ENCODE data around the gene PCNX1. TPM values are rescaled to one million over a fixed set of nuclear protein-coding genes. Genes with fewer than 3 reads are reported as not detected.

PCNX1 gene
- total RNA-seq, 1 donor from 2014 or later = 62.5 TPM

- Mint-ChIP-seq H3K36me3 (ENCODE audit: unreplicated experiment) (peaks cover 4% of the 10 kb centered on the region), H3K9me3 (ENCODE audit: unreplicated experiment) (no peaks in the 10 kb centered on the region), H3K27me3 (ENCODE audit: unreplicated experiment) (no peaks in the 10 kb centered on the region), H3K4me1 (ENCODE audit: low read depth, unreplicated experiment) (peaks cover 5% of the 10 kb centered on the region), H3K27ac (ENCODE audit: unreplicated experiment) (no peak overlapping the region), H3K4me3 (ENCODE audit: unreplicated experiment) (no peak overlapping the region)
- TF ChIP-seq CTCF (IDR thresholded peaks at IDR 0.05; ENCODE audit: partially characterized antibody, unreplicated experiment) = no peak
- no peak for DNase-seq
These were observed 14.4 kb downstream of the PCNX1 start for GRCh38 chr14:70921669-70922068.

DNA sequence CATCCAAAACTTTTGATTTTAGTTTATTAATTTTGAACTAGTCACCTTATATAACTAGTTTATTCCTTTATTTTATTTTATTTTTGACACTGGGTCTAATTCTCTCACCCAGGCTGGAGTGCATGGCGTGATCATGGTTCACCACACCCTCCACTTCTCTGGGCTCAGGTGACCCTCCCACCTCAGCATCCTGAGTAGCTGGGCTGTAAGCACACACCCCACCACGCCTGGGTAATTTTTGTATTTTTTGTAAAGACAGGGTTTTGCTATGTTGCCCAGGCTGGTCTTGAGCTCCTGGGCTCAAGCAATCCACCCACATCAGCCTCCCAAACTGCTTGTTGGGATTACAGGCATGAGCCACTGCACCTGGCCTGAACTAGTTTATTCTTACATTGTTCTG lies 17.3 kb downstream of the PCNX1 start:
- H3K36me3 Mint-ChIP-seq (ENCODE audit: unreplicated experiment) = no peaks in the 10 kb centered on the region
- TF ChIP-seq CTCF (IDR thresholded peaks at IDR 0.05; ENCODE audit: partially characterized antibody, unreplicated experiment) = no peak
- no peaks in the 10 kb centered on the region for H3K27me3 Mint-ChIP-seq (ENCODE audit: unreplicated experiment)
- no peaks in the 10 kb centered on the region for H3K9me3 Mint-ChIP-seq (ENCODE audit: unreplicated experiment)
- no peak overlapping the region for H3K4me3 Mint-ChIP-seq (ENCODE audit: unreplicated experiment)
- no peak overlapping the region for H3K27ac Mint-ChIP-seq (ENCODE audit: unreplicated experiment)
- H3K4me1 Mint-ChIP-seq (ENCODE audit: low read depth, unreplicated experiment) = peaks cover 6% of the 10 kb centered on the region
- no peak for DNase-seq

DNA sequence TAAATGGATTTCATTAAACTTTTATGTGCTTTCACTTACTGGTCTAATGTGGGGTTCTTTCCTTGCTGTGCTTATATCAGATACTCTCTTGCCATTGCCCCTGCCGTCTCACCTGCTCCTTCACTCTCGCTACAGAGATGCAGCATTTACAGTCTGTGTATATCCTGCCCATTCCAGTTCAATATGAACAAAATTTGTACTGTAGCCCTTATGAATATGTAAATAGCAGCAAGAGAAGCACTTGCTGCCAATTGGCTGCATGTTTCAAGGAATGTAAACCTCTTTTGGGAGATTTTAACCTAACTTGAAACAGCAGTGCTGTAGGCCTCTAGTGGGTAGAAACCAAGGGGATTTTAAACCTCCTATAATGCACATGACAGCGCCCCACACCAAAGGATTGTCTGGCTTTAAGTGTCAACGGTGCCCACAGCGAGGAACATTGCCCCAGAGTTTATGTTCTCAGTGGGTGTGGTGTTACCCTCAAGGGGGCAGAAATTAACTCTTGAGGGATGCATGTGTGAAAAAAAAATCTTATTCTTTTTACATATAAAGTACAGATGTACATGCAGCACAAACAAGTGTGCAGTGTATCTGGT lies 19.1 kb downstream of the PCNX1 start:
- no peak overlapping the region for H3K27ac Mint-ChIP-seq (ENCODE audit: unreplicated experiment)
- no peaks in the 10 kb centered on the region for H3K9me3 Mint-ChIP-seq (ENCODE audit: unreplicated experiment)
- H3K4me1 Mint-ChIP-seq (ENCODE audit: low read depth, unreplicated experiment) = peaks cover 12% of the 10 kb centered on the region
- no peak for TF ChIP-seq CTCF (IDR thresholded peaks at IDR 0.05; ENCODE audit: partially characterized antibody, unreplicated experiment)
- DNase-seq = no peak
- peaks cover 1% of the 10 kb centered on the region for H3K27me3 Mint-ChIP-seq (ENCODE audit: unreplicated experiment)
- no peaks in the 10 kb centered on the region for H3K36me3 Mint-ChIP-seq (ENCODE audit: unreplicated experiment)
- no peak overlapping the region for H3K4me3 Mint-ChIP-seq (ENCODE audit: unreplicated experiment)

- Mint-ChIP-seq H3K9me3 (ENCODE audit: unreplicated experiment) (no peaks in the 10 kb centered on the region), H3K4me1 (ENCODE audit: low read depth, unreplicated experiment) (peaks cover 18% of the 10 kb centered on the region), H3K4me3 (ENCODE audit: unreplicated experiment) (no peak overlapping the region), H3K27ac (ENCODE audit: unreplicated experiment) (no peak overlapping the region), H3K36me3 (ENCODE audit: unreplicated experiment) (no peaks in the 10 kb centered on the region), H3K27me3 (ENCODE audit: unreplicated experiment) (peaks cover 1% of the 10 kb centered on the region)
- TF ChIP-seq CTCF (IDR thresholded peaks at IDR 0.05; ENCODE audit: partially characterized antibody, unreplicated experiment) = no peak
- DNase-seq = no peak
These were observed 23.7 kb downstream of the PCNX1 start for GRCh38 chr14:70931008-70931407.

DNA sequence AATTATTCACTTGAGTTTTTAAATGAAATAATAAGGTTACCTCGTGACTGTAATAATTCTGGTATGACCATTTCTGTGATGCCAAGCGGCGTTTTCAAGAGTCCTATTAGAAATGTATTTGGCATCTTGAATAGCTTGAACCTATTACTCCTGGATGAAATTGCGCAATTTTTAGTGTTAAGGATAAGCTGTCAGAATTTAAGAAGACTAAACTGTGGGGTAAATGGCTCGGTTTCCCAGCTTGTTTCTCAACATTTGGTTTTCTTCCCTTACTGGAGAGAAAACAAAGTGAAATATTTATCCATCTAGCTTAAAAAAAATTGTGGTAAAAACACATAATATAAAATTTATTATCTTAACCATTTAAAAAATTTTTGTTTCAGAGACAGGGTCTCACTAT lies 26.8 kb downstream of the PCNX1 start:
- DNase-seq = no peak
- no peaks in the 10 kb centered on the region for H3K36me3 Mint-ChIP-seq (ENCODE audit: unreplicated experiment)
- no peak for TF ChIP-seq CTCF (IDR thresholded peaks at IDR 0.05; ENCODE audit: partially characterized antibody, unreplicated experiment)
- H3K27ac Mint-ChIP-seq (ENCODE audit: unreplicated experiment) = no peak overlapping the region
- peaks cover 3% of the 10 kb centered on the region for H3K27me3 Mint-ChIP-seq (ENCODE audit: unreplicated experiment)
- no peaks in the 10 kb centered on the region for H3K9me3 Mint-ChIP-seq (ENCODE audit: unreplicated experiment)
- peaks cover 12% of the 10 kb centered on the region for H3K4me1 Mint-ChIP-seq (ENCODE audit: low read depth, unreplicated experiment)
- H3K4me3 Mint-ChIP-seq (ENCODE audit: unreplicated experiment) = no peak overlapping the region
